NCI-H2227 (cell line): ENCODE measurements around the gene ARL15.

Experiments
- DNase-seq: peaks from one replicate; lab custom pipeline; 2025; ENCODE audit not compliant: unreplicated experiment; lab: John Stamatoyannopoulos, UW

Gene ARL15

DNA sequence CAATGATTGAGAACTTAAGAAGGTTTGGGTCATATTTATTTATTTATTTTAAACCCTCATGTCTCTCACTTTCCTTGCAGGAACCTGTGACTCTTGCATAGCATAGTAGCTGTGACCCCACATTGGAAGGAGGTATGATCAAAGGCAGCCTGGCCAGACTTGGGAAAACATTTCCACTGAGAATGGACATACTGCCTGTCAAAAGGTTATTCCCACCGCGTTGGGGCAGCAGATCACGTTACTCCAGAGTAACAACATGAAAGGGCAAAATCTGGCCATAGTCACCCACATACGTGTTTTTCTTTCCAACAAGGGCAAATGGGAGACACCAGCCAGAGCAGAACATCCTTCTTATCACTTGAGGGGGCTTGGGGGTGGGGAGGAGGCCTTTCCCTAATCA, 95.7 kb downstream of the ARL15 start:
- no peak for DNase-seq

- DNase-seq: no peak
These were observed 98.0 kb downstream of the ARL15 start for GRCh38 chr5:54212331-54212730.

GRCh38 chr5:54211912-54212311, 98.5 kb downstream of the ARL15 start:
- no peak for DNase-seq

DNA sequence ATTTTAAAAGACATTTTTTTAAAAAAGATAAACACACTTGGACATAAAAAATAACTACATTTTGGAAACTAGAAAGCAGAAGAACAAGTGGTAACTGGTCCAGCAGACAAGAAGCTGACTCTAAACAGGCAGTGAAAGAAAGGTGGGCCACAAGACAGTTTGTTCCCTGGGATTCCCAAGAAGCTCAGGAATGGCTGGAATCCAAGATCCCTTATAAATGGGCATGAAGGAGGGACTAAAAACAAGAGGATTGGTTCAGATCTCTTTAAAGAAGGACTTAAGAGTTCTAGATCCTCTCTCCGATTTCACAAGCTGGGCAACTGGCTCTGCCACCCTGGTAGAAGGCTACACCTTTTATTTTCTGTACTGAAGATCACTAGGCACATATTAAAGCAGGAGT, 102.8 kb downstream of the ARL15 start:
- DNase-seq: no peak

DNA sequence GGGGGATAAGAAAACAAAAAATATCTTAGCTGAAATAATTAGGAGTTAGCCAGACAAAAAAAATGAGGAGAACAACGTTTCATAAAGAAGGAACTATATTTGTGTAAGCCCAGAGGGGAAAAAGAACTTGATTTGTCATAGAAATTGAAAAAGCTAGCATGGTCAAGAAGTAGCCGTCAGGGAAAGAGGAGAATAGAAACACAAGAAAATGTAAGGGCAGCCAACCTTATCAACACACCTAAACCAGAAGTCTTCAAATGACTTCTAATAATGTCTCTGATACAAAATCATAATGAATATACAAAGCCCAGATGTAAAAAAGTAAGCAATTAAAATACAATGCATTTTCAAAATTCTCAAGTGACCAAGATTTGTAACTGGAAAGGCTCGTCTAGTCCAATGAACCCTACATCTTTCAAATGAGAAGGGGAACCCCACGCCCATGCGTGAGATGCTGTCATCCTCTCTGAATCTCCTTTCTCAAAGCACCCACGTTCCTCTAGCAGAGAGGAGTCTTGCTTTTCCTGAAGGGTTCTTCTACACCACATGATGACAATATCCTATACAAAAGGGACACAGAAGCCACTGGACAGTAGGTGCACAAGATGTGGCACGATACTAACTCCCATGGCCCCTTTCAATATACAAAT, 103.7 kb downstream of the ARL15 start:
- no peak for DNase-seq

DNA sequence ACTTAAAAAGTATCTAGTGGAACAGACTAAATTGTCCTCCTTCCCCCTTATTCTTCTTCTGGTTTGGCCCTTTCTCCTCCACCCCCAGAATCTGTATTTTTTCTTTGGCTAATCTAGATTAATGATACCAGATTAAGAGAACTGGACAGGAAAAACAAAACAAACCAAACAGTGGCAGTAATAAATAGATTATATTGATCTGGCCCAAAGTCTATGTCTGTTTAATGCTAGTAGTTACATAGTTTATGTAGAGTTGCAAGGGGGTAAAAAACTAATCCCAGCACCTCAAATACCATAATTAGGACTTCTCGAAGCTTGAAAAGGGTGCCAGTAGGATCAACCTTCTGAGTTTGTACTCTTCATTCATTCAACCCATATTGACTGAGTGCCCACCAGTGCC, 104.5 kb downstream of the ARL15 start:
- no peak for DNase-seq

DNA sequence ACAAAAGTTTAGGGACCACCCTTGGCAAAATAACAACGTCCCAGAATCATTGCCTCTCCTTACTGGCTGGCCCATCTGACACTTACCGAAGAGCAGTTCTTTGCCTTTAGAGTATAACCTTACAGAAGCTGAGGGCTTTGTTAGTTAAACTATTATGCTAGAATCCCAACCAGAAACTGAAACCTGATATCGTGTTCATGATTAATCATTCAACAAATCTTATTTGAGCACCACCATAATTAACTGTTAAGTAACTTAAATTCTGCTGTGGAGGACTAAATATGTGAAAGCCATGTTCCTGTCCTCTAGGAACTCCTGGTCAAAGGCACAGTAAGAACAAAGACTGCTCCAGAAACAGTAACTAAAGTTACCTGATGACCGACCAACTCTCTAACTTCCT, 104.9 kb downstream of the ARL15 start:
- DNase-seq: no peak

GRCh38 chr5:54197018-54197417, 113.4 kb downstream of the ARL15 start:
- DNase-seq: no peak

DNA sequence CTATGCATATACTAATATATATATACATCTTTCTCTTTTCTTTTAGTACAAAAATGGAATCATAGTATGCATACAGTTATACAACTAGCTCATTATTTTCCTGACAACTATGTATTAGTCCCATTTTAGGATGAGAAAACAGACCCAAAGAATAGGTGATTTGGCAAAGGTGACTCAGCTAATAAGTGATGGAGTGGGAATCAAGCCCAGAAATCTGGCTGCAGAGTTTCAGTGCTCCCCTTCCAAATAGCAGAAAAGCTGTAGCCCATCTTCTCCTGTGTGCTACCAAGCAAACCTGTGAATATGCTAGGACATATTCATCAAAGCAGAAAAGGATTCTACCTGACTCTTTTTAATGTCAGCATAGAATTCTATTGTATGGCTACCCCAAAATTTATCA, 114.7 kb downstream of the ARL15 start:
- no peak for DNase-seq

DNA sequence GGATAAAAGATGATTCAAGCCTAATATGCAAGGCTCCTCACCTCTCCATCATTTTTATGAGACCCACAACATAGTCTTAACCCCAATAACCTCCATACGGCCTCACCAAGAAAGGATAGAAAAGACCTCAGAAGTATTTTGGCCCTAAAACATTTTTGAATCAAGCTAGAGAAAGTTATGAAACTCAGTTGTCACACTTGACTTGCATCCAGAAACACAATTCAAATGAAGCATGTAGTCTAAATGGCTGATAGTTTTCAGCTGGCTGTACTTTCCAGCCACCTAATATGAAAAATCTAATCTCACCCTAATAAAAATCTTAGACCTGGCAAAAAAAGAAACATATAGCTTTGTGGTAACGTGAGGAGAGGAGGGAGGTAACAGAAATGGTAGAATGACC, 116.1 kb downstream of the ARL15 start:
- no peak for DNase-seq

- no peak for DNase-seq
These were observed 122.7 kb downstream of the ARL15 start for GRCh38 chr5:54187694-54188093.

DNA sequence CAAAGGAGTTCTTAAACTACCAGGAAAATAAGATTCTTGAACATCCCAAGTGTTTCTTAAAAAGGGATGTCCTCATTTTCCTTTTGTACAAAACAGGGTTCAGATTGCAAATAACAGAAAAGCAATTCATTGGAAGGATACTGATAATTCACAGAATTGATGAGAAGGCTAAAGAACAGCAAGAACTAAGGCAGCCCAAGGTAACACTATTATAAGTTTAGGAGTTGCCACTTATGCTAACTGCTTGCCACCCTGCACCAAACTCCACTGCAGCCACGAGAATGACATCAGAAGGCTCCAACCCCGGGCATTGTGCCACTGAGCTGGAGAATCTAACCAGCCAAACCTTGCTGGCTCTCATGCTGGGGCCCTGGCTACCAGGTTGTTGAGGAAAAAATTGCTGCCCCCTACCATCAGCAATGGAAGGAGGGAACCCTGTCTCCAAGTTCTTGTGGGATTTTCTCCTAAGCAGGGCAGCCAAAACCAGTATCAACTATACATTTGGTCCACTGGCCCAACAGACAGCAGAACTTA, 123.4 kb downstream of the ARL15 start:
- DNase-seq: no peak

DNA sequence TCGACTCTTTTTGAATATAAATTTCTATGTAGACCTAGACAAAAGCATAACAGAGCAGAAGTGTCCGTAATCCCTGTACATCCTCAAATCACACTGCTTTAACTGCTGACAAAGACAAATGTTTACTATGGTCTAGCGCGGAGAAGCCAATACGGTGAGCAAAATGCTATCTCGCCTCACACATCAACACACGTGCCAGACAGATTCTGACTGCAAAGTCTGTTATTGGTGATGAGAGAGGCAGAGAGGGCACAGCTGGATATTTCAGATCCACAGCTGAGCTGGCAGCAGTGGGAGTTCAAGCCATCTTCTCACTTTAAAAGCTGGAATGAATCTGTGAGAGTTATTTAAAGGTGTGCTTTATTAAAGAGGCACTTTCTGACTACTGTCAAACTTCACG, 124.3 kb downstream of the ARL15 start:
- DNase-seq: peak; percentile 10

DNA sequence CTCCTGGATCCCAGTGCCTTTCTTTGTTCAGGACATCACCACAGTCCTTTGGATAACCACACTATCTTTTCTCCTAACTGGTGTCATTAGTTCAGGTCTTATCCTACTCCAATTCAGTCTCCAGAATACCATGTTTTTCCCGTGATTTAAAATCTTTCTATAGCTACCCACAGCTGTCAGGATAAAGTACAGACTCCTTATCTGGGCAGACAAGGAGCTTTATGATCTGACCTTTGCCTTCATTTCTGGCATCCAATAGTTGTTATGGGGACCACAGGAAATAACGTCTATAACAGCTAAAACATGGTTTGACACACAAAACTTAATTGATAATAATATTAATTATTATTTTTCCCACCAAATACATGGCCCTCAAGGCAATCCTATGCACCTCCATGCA, 125.6 kb downstream of the ARL15 start:
- no peak for DNase-seq

DNA sequence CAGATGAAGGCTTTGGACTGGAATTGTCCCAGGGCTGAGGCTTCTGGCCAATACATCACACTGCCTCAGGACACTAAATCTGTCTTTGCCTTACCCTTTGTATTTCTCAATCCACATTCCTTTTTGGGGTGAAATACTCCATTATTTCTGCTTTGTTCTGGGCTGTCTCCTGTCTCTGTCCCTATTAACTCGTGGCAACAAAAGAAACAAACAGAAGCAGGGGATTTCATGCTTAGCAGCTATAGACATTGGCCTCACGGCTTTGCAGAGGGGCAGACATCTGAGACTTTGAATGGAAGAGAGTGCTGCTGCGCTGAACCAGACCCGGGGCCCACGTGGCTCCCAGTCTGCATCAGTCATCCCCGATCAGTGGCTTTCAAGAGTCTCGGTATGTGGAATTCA, 129.7 kb downstream of the ARL15 start:
- no peak for DNase-seq

GRCh38 chr5:54178991-54179390, 131.4 kb downstream of the ARL15 start:
- DNase-seq: no peak

- no peak for DNase-seq
These were observed 132.2 kb downstream of the ARL15 start for GRCh38 chr5:54178207-54178606.

DNA sequence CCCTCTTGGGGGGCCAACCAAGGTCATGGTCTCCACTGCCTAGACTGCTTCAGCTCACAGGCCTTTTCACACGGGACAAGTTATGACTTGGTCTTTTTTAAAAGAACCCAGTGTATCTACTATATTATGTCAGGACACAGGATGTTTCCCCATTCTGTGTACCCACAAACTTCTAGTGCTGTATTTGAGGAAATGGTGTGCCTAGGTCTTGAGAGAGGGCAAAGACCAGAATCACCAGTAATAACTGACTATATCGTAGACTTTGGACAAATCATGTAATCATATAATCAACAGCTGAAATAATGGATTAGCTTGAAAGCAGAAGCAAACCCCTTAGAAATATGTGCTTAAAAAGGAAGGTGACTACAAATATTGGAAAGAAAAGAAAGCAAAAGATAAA, 133.3 kb downstream of the ARL15 start:
- no peak for DNase-seq

DNA sequence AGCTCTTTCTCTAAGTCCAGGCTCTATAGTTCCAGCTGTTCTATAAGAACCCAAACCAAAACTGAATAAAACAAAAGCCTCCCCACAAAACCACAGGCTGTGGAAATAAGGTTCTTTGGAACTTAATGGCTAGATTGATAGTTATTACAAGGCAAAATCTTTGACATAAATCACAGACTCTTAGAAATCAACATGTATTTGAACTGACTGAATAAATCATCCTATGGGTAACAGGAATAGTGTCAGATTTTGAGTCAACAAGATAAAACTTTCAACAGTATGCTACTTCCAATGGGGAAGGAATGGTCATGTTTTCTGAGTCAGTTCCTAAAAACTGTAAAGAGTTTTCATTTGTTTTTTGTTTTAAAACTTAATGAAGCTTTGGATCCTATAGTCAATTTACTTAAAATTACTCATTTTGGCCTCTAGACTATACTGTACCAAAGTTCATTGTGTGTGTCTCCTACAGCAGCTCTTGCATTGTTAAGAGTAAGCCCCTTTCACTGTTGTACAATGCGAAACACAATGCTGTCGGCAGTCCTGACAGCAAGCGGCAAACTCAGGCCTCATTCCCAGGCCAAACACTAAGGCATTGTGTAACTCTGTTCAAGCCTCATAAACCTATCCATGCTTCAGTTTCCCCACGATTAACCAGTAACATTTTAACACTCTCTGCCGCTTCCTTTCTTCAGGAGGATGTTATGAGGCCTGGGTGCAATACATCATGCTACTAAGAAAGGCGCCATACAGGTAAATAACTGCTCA, 134.1 kb downstream of the ARL15 start:
- DNase-seq: no peak

DNA sequence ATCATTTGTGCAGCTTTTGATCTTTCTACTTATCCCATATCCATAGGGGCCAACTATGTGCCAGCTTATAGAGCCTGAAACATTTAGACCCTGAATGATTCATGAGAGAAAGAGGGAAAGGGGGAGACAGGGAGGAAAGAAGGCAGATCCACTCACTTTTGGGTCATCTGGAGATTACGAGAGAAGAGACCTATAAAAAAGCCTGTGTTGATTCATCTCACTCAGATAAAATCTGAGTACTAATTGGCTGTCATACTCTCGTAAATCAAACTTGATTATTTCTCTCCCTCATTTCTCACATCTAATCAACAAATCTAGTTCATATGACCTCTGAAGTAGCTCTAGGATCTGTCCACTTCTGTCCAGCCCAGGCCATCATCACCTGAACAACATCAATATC, 137.1 kb downstream of the ARL15 start:
- no peak for DNase-seq

- DNase-seq: no peak
These were observed 138.6 kb downstream of the ARL15 start for GRCh38 chr5:54171645-54172384.

GRCh38 chr5:54165687-54166086, 144.7 kb downstream of the ARL15 start:
- DNase-seq: no peak
